HG02938 (cell line): Measurements from ENCODE around the gene MSANTD1.
"Not testable (repeated sequence)": the region's sequence is repeated elsewhere in the genome, so short reads cannot be mapped to it uniquely, and the experiment has no call there.

Experiments
- ATAC-seq: cut with Tn5 transposase; IDR thresholded peaks from one replicate; pipeline ENCODE4 v1.9.1; 2021; ENCODE audit warnings: mild to moderate bottlenecking, moderate library complexity; ENCODE audit not compliant: unreplicated experiment

MSANTD1 gene

DNA sequence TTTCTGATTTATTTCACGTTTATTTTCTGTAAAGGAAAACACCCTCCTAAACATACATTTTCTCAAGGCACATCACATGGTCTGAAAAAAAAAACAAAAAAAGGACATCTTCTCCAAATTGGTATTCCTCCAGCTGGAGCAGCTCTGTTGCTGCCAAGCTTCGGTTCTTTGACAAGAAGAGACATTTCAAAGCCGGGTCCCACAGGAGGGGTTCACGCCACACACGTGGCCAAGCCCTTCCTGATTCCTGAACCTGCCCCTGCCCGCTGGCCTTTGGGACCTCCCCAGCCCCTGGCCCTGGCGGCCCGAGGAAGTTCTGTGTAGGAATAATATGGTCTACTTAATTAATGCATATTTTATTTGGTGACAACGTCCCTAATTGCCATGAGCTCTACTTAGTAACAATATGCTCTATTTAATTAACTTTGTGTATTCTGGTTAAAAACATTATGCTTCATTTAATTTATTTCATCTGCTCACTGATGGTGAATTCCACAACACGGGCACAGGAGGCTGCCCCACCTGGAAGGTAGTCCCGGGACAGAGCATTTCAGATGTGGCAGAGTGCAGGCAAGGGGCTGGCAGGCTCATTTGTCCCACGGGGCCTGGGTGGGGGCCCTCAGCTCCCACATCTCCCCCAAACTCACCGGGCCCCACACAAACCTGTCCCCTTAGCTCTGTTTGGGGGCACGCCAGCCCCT lies 38.5 kb downstream of the MSANTD1 start:
- ATAC-seq = no peak

DNA sequence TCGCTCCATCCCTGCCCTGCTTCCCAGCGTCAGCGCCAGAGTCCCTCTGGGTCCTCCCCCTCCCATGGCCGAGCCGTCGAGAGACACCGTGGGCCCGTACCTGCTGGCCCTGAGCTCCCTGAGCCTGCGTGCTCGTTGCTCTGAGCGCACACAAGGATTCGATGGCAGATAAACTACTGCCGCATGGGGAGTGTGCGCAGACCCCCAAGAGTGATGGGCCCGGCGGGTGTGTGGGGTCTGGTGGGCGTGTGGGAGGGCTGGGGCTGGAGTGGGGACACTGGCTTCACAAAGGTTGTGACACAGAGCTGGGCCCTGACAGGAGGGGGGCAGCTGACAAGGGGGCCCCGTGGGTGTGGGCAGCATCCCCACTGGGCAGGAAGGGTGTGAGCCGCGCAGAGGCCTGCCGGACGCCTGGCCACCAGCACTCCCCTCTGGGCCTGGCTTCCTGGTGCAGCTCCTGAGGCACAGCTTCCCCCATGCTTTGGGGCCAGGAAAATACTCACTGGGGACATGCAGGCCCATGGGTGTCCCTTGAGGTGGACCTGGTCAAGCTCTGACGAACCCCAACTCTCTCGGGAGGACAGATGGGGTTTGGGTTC lies 39.1 kb downstream of the MSANTD1 start:
- no peak for ATAC-seq

DNA sequence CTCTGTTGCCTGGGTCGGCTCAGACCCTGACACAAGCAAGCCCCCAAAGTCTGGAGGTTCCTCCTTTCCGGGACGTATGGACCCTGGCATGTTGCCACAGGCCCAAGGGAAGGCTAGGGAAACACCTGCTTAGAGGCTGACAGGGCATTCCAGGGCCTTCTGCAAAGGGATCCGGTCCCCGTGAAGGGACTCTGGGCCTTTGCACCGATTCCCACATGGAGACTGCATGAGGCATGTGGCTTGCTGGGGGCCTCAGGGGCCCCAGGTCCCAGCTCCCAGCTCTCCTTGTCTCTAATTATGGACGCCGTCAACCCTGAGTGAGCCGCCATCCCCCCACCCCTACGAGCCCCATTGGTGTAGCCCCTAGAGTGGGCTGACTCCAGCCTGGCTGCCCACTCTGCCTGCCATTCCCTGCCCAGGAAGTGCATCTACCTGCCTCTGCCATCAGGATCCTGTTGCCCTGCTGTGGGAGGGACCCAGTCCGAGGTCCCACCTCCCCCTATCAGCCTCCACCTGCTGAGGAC lies 39.7 kb downstream of the MSANTD1 start:
- ATAC-seq = no peak

DNA sequence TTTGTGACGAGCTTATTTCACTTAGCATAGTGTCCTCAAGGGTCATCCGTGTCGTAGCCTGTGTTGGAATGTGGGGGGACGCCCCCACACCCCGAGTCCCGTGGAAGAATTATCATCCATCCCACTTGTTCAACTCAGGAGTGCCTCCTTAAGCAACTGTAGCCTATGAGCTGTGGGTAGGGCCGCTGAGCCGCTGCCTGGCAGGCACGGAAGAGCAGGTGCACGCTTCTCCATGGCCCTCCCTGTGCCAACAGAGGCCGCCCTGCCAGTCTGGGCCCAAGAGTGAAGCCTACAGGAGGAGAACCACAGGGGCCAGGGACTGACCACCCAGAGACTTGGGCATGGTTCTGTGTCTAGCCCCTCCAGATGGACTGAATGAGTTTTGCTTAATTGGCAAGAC lies 41.5 kb downstream of the MSANTD1 start:
- ATAC-seq = no peak

DNA sequence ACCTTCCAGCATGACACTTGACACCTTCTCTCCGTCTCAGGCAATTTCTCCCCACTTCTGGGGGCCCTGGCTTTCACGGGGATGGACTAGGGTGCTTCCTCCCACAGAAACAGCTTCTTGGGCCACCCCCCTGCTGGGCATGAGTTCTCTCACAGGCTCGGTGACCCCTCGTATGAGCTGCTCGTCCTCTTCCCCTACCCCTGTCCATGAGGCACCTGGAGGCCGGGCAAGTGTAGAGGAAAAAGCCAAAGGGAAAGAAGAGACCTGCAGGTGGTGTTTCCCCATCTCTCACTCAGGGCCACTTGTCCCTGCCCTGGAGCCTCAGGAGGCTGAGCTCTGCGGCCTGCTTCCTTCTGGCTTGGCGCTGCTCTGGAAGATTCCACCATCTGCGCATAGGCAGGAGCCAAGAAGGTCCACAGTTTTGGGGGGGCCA lies 41.9 kb downstream of the MSANTD1 start:
- no peak for ATAC-seq

DNA sequence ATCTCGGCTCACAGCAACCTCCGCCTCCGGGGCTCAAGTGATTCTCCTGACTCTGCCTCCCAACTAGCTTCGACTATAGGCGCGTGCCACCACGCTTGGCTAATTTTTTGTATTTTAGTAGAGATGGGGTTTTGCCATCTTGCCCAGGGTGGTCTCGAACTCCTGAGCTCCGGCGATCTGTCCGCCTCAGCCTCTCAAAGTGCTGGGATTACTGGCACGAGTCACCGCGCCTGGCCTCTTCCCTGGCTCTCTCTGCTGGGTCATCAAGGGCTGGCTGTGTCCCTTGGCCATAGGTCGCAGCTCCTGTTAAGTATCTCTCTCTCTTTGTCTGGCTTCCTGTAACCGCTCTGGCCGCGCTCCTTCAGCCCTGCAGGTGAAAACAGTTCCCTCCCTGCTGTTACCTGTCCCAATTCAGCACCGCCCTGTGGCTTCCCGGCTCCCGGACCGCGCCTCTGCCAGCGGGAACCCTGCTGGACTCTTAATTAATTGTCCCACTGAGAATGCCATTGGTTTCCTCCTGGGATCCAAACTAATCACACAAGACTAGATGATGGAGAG lies 42.5 kb downstream of the MSANTD1 start:
- ATAC-seq = no peak

DNA sequence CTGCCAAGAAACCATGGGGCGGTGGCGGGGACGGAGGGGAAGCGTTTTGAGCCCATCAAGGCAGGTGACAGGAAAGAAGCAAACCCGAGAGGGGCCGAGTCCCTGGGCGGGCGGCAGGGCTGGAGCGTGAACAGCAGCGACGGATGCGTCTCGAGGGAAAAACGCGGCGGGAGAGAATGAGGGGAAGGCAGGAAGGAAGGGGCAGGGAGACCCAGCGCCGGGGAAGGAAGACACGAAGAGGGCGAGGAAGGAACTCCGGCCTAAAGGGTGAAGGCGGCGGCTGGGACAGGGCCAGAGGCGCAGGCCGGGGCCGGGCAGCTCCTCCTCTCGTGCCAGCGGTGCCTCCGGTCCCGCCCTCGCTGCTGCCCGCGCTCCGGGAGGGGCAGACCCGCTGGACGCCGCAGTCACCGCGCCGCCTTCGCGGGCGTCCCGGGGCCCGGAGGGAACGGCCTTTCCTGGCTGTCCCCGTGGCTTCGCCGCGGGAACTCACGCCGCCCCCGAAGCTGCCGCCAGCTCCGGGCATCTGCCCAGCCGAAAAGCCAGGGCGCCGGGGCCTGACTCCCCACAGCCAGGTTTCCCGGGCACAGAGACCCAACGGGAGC lies 43.1 kb downstream of the MSANTD1 start:
- ATAC-seq = peak; percentile 19

DNA sequence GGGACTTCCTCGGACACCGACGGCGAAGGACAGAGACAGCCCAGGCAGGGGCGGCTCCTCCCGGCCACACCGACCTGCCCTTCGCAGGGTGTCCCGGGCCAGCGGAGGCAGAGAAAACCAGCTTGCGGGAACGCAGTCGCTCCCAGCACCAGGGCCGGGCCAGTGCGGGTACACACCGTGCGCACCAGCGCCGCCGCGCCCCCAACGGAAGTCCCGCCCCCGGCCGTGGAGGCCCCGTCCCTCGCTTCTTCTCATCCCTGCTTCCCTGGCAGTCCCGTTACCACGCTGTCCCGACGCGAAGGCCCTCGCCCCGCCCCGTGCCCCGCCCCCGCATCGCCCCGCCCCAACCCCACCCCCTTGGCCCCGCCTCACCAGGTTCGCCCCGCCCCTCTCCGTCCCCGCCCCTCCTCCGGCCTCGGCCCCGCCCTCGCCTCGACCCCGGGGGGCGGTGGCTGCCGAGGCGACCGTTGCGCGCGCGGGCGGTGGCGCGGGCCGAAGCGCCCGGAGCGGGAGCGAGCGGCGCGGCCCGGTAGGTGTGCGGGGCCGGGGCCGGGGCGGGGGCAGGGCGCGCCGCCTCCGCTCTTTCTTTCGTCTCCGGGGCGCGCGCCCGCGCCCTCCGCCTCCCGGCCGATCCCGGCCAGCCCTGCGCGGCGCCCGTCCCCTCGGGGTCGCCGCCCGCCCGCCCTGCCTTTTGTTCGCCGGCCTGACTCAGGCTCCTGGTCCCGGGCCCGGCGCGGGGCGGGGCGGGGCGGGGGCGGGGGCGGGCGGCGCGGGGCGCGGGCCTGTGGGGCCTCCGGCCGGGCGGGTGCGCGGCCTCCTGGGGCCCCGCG lies 43.8 kb downstream of the MSANTD1 start, which contains the start of gene RGS12:
RGS12 (plus strand) TSS at position 451 of the 830 bp plus-strand sequence. CDS start 23,150 bp downstream, outside the sequence.
- peak; percentile 72 for ATAC-seq

DNA sequence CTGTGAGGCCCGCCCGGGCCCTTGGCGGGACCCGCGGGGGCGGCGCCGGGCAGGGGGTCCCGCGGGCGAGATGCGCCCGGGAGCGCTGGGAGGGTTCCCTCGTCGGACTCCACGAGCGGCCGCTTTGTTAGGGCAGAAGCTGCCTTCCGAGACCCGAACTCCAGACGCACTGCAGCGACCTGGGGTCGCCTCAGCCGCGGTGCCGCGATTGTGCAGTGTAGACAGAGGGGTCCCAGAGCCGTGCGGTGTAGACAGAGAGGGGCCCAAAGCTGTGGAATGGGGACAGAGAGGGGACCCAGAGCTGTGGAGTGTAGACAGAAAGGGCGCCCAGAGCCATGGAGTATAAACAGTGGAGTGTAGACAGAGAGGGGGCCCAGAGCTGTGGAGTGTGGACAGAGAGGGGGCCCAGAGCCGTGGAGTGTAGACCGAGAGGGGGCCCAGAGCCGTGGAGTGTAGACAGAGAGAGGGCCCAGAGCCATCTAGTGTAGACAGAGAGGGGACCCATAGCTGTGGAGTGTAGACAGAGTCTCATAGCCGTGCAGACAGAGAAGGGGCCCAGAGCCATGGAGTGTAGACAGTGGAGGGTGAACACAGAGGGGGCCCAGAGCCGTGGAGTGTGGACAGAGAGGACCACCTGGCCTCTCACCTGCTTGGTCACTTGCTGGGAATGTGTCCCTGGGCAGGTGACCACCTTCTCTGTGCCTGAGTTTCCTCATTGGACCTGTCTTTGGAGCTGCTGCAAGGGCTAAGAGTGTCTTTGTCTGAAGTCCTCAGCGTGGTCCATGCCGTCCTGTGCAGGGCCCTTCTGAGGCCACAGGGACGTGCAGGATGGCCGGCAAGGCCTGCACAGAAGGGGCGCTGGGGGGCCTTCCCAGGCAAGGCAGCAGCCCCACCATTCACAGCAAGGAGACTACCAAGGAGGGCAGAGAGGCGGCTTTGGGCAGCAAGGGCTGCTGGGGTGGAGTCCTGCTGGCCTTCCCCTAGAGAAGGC lies 44.7 kb downstream of the MSANTD1 start:
- ATAC-seq = no peak

DNA sequence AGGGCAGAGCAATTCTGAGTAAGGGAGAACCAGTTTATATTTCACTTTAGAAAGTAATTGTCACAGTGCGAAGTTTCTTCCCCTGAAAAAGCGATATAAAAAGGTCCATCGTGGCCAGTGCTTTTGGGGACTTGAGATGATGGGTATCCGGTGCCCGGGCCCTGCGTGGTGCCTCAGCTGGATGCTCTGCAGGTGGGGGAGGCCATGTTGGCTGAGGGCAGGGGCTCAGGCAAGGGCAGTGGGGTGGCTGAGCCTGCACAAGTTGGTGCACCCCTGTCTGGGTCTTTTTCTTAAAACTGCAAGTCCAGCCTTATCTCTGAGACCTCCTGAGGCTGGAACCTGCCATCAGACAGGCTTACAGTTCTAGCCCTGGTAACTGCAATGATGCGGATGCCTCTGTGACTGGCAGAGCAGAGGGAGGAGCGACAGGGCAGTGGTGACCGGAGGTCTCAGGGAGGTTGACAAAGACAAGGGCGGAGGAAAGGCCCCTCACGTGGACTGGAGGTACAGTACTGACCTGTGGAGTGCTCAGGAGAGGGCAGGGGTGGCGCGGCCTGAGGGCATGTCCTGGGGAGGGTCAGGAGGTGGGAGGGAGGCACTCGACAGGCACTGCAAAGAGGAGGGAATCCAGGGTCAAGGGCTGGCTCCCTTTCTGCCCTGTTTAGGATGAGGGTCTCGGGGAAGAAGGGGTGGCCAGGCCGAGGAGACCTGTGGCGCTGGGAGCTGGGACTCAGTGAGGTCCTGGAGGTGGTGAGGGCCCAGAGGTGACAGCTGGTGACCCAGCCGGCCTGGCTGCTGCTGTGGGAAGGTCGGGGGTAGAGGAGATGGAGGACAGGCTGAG lies 45.7 kb downstream of the MSANTD1 start:
- no peak for ATAC-seq

DNA sequence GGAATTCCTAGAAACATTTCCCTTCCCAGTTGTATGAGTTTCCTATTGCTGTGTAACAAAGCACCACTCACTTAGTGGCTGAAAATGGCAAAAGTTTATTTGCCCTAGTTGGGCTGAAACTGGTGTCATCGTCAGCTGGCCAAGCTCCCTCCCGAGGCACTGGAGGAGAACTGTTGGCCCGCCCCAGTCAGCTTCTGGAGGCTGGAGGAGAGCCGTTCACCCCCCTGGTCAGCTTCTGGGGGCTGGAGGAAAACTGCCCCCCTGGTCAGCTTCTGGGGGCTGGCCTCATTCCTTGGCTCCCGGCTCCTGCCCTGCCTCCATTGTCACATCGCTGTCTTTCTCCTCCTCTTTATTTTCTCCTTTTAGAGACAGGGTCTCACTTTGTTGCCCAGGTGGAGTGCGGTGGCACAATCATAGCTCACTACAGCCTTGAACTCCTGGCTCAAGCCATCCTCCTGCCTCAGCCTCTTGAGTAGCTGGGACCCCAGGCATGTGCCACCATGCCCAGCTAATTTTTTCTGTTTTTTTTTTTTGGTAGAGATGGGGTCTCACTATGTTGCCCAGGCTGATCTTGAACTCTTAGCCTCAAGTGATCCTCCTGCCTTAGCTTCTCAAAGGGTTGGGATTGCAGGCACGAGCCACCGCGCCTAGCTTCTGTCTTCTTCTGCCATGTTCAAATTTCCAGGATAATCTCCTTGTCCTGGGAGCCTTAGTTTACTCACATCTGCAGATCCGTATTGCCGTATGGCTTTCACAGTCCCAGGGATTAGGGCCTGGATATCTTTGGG lies 47.1 kb downstream of the MSANTD1 start:
- ATAC-seq = no peak

DNA sequence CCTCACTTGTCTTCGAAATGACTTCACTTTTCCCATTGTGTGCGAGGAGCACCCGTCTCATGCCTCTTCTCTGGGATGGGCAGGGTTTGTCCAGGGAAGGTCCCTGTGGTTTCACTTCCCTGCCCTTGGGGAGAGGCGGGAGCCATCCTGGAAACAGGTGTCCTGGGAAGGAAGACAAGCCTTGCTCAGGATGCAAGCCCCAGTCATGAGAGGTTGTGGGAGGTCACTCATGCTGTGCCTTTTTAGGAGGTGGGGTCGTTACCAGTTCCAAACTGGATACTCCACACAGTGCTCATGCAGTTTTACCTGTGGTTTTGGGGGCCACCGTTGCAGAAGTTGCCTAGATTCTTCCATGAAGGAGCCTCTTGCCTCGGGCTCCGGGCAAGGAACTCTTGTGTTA lies 47.7 kb downstream of the MSANTD1 start:
- ATAC-seq = no peak

DNA sequence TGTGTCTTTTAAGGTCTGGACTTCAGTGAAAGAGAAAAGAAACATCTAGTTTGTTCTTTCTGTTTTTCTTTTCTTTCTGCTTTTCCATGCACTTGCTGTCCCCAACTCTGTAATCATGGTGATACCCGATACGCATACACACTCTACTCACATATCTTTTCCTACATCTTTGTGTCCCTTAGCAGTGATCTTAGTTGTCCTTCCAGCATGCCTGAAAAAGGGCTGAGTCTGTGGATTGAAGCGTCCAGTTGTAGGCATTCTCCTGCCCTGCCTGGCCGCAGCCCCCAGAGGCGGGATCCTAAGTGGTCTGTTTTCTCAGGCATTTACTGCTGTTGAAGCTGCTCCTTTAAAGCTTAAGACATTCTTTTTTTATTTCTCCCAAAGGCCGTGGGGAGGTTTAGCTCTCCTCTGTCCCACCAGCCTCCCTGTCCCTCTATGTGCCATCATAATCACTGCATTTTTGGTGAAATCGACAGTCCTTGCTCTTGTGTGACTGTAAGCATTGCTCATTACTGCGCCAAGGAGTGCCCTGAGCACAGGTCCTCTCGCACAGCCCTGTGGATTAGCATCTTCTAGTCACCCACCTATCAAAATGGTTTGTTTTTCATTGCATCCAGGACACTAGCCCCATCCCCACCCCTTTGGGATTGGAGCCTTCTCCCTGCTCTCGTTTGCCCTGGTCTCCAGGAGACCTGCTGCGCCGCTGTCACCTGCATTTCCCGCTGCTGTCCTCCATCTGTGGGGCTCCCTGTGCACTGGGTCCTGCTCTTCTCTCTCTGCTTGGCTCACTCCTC lies 48.3 kb downstream of the MSANTD1 start:
- no peak for ATAC-seq

DNA sequence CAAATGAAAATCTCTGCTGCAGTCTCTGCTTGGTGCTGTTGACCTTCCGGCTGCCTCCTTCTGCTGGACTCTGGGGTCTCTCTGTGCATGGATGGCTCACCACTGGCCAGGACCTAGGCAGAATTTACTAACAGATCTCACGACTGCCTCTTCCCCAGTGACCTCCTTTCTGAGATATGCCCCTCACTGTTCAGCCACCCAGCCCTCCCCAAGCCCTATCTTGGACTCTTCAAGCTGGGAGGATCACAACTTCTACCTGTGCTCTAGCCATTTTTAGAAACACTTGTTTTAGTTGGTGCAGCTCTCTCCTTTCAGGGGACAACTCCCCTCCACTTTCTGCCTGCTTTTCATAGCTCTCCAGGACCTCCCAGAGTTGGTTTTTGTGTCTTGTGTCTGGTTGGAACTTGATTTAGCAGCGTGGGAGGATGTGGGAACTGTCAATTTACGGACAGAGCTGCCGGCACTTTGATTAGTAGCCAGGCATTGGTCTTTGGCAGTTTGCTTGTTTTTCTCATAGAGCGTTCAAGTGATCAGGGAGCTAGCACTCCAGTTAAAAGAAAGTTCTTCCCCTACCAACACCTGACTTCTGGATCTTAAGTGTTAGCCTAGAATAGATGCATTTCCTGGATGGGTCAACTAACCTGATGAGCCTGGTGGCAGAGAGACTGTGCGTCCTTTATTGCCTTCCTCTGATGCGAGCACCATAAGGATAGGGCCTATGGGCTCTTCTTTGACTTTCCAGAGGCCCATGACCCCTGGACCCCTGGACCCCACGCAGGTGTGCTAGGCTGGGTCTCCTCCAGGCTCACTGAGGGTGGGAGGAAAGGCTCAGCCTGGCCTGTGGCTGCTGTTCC lies 50.4 kb downstream of the MSANTD1 start:
- no peak for ATAC-seq

DNA sequence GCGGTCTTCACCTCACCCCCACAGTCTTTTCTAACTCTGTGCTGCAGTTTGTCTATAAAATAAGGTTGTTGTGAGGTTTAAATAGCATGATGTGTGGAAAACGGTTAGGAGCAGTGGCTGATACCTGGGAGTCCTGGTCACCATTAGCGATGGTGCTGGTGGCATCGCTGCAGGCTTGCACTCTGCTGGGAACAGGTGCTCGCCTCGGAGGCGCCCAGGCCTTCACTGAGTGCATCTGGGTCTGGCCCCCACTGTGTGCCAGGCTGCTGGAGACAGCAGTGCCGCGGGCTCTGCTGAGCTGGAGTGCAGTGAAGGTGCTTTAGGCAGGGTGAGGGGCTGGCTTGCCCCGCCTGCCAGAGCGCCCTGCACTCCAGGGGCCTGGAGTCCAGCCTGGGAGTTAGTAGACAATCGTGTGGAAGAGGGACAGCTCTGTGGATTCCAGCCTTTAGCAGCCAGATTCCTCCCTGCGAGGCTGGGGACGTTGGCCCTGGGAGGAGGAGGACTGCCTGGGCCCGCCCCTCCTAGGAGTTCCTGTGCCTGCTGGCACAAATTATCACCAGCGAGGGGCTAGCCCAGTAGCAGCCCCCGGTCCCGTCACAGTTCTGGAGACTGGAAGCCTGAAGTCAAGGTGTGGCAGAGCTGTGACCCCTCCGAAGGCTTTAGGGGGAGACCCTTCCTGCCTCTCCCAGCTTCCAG lies 51.2 kb downstream of the MSANTD1 start:
- ATAC-seq = no peak

DNA sequence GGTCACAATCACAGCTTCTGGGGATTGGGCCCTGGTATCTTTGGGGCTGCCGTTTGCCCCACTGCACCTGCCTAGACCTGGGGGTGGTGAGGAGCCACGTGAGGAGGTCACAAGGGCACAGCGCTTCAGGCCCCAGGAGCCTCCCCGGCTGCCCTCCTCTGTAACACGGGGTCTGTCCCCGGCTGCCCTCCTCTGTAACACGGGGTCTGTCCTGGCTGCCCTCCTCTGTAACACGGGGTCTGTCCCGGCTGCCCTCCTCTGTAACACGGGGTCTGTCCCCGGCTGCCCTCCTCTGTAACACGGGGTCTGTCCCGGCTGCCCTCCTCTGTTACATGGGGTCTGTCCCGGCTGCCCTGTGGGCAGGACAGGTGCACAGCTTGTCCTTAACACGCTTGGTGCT lies 51.9 kb downstream of the MSANTD1 start:
- not testable (repeated sequence) for ATAC-seq
